ENCODE measurements around the gene TAAR5. TPM values are rescaled to one million over a fixed set of nuclear protein-coding genes. Genes with fewer than 3 reads are reported as not detected.
"Not testable (repeated sequence)": the region's sequence is repeated elsewhere in the genome, so short reads cannot be mapped to it uniquely, and the experiment has no call there.

Gene TAAR5
- total RNA-seq, 1 experiment from 2014 or later: not detected

- Mint-ChIP-seq H3K36me3 (ENCODE audit: insufficient read depth, unreplicated experiment) (no peaks in the 10 kb centered on the region), H3K27ac (ENCODE audit: unreplicated experiment) (no peak overlapping the region), H3K27me3 (ENCODE audit: unreplicated experiment) (no peaks in the 10 kb centered on the region), H3K9me3 (ENCODE audit: low read depth, unreplicated experiment) (peaks cover 2% of the 10 kb centered on the region), H3K4me3 (ENCODE audit: low read depth, unreplicated experiment) (no peak overlapping the region), H3K4me1 (ENCODE audit: low read depth, unreplicated experiment) (peaks cover 7% of the 10 kb centered on the region)
- no peak for TF ChIP-seq CTCF (IDR thresholded peaks at IDR 0.05; ENCODE audit: unreplicated experiment)
- intact Hi-C loops (cut with micrococcal nuclease; ENCODE audit: unreplicated experiment): no loop called here
- BruUV-seq (replicated peaks): no TSS peak
- DNase-seq: no peak
- CTCF ChIA-PET: no interaction called here
These were observed 23.1 kb downstream of the TAAR5 start for GRCh38 chr6:132566404-132566803.

- H3K9me3 Mint-ChIP-seq (ENCODE audit: low read depth, unreplicated experiment); H3K4me3 Mint-ChIP-seq (ENCODE audit: low read depth, unreplicated experiment); DNase-seq; H3K36me3 Mint-ChIP-seq (ENCODE audit: insufficient read depth, unreplicated experiment); H3K4me1 Mint-ChIP-seq (ENCODE audit: low read depth, unreplicated experiment); CTCF ChIA-PET; H3K27ac Mint-ChIP-seq (ENCODE audit: unreplicated experiment); BruUV-seq (replicated peaks); H3K27me3 Mint-ChIP-seq (ENCODE audit: unreplicated experiment); intact Hi-C loops (cut with micrococcal nuclease; ENCODE audit: unreplicated experiment): not testable (repeated sequence)
These were observed 29.5 kb downstream of the TAAR5 start for GRCh38 chr6:132560087-132560486.

- intact Hi-C loops (cut with micrococcal nuclease; ENCODE audit: unreplicated experiment): no loop called here
- H3K9me3 Mint-ChIP-seq (ENCODE audit: low read depth, unreplicated experiment): no peaks in the 10 kb centered on the region
- BruUV-seq (replicated peaks): no TSS peak
- no peak for TF ChIP-seq CTCF (IDR thresholded peaks at IDR 0.05; ENCODE audit: unreplicated experiment)
- no peak within 1 kb of the TSS for H3K27ac Mint-ChIP-seq (ENCODE audit: unreplicated experiment)
- no peak for DNase-seq
- no peak within 1 kb of the TSS for H3K4me3 Mint-ChIP-seq (ENCODE audit: low read depth, unreplicated experiment)
- CTCF ChIA-PET: interaction anchor here (0.5 kb wide), 1 partner anchor 268 kb away, joined by 3 read pairs; no protein-coding TSS in a partner anchor
- no peaks in the 10 kb centered on the region for H3K27me3 Mint-ChIP-seq (ENCODE audit: unreplicated experiment)
- H3K4me1 Mint-ChIP-seq (ENCODE audit: low read depth, unreplicated experiment): no peaks in the 10 kb centered on the region
- H3K36me3 Mint-ChIP-seq (ENCODE audit: insufficient read depth, unreplicated experiment): no peaks in the 10 kb centered on the region
These were observed 37.2 kb downstream of the TAAR5 start, which contains the start of gene TAAR8 for GRCh38 chr6:132552372-132552771. TSS of gene TAAR8 (plus strand) at chr6:132552672. CDS start at chr6:132552693, 21 bp downstream.

GRCh38 chr6:132551214-132551613 is 38.3 kb downstream of the TAAR5 start:
- TF ChIP-seq CTCF (IDR thresholded peaks at IDR 0.05; ENCODE audit: unreplicated experiment): no peak
- Mint-ChIP-seq H3K4me3 (ENCODE audit: low read depth, unreplicated experiment) (no peak overlapping the region), H3K9me3 (ENCODE audit: low read depth, unreplicated experiment) (no peaks in the 10 kb centered on the region), H3K36me3 (ENCODE audit: insufficient read depth, unreplicated experiment) (no peaks in the 10 kb centered on the region), H3K4me1 (ENCODE audit: low read depth, unreplicated experiment) (no peaks in the 10 kb centered on the region), H3K27ac (ENCODE audit: unreplicated experiment) (no peak overlapping the region), H3K27me3 (ENCODE audit: unreplicated experiment) (no peaks in the 10 kb centered on the region)
- CTCF ChIA-PET: interaction anchor here (0.8 kb wide), 1 partner anchor 34 kb away, joined by 3 read pairs; no protein-coding TSS in a partner anchor
- BruUV-seq (replicated peaks): no TSS peak
- DNase-seq: no peak
- intact Hi-C loops (cut with micrococcal nuclease; ENCODE audit: unreplicated experiment): no loop called here

GRCh38 chr6:132548746-132549463 is 40.6 kb downstream of the TAAR5 start:
- intact Hi-C loops (cut with micrococcal nuclease; ENCODE audit: unreplicated experiment): no loop called here
- CTCF ChIA-PET: no interaction called here
- peaks cover 2% of the 10 kb centered on the region for H3K4me1 Mint-ChIP-seq (ENCODE audit: low read depth, unreplicated experiment)
- no peak overlapping the region for H3K4me3 Mint-ChIP-seq (ENCODE audit: low read depth, unreplicated experiment)
- H3K9me3 Mint-ChIP-seq (ENCODE audit: low read depth, unreplicated experiment): no peaks in the 10 kb centered on the region
- no TSS peak for BruUV-seq (replicated peaks)
- H3K27me3 Mint-ChIP-seq (ENCODE audit: unreplicated experiment): no peaks in the 10 kb centered on the region
- no peaks in the 10 kb centered on the region for H3K36me3 Mint-ChIP-seq (ENCODE audit: insufficient read depth, unreplicated experiment)
- no peak for DNase-seq
- no peak for TF ChIP-seq CTCF (IDR thresholded peaks at IDR 0.05; ENCODE audit: unreplicated experiment)
- H3K27ac Mint-ChIP-seq (ENCODE audit: unreplicated experiment): no peak overlapping the region
